Muscle layer of duodenum (tissue), 2 donors: ENCODE results near the gene SLITRK3.
"Not testable (repeated sequence)": the region's sequence is repeated elsewhere in the genome, so short reads cannot be mapped to it uniquely, and the experiment has no call there.

ENCODE experiments used
- H3K27ac ChIP-seq: one replicate; pipeline ENCODE4 v1.7.0; 2013; ENCODE audit warnings: mild to moderate bottlenecking, low read length
- H3K27me3 ChIP-seq: one replicate; pipeline ENCODE4 v1.7.0; 2013; ENCODE audit warnings: low read depth, mild to moderate bottlenecking, control low read depth, low read length
- H3K36me3 ChIP-seq, 2 donors: one replicate each; pipeline ENCODE4 v1.7.0; 2013; ENCODE audit warnings: low read length in 2 of 2, control low read depth in 1 of 2, mild to moderate bottlenecking in 1 of 2; ENCODE audit not compliant: insufficient read depth in 2 of 2, control insufficient read depth in 1 of 2
- H3K4me1 ChIP-seq, 2 donors: one replicate each; pipeline ENCODE4 v1.7.0; 2013; ENCODE audit warnings: low read length in 2 of 2, mild to moderate bottlenecking in 2 of 2, control low read depth in 1 of 2, moderate library complexity in 1 of 2; ENCODE audit not compliant: insufficient read depth in 2 of 2, control insufficient read depth in 1 of 2
- H3K4me3 ChIP-seq, 2 donors: one replicate each; pipeline ENCODE4 v1.7.0; 2013; ENCODE audit warnings: low read length in 2 of 2, low read depth in 1 of 2, mild to moderate bottlenecking in 1 of 2
- H3K9me3 ChIP-seq, 2 donors: one replicate each; pipeline ENCODE4 v1.7.0; 2013; ENCODE audit warnings: low read length in 2 of 2, control low read depth in 1 of 2, mild to moderate bottlenecking in 1 of 2; ENCODE audit not compliant: control insufficient read depth in 1 of 2
- donor health status: healthy.

SLITRK3 gene

DNA sequence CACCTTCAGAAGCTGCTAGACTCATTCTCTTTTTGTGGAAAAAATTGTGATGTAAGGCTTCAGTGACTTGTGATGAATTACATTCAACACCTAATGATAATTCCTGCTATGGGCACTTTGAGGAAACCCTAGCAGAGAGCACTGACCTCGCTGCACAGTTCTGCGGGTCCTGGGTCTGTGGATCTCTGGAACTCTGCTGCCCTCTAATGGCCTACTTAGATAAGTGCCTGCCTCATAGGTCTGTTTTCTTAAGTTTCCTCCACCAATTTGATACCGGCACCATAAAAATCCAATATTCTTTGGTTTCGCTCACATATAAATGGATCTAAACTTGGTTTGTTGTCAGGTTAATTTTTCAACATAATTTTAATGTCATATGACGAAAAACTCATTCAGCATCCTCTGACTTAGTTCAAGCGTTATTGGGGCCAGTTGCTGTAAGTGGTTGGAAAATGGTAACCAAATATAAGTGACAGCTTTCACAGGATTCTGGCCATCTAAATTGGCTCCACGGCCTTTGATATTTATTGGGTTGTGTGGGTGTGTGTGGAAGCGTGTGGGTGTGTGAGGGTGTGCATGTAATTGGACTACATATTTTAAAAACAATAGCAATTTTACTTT, 10.4 kb downstream of the SLITRK3 start:
- H3K27ac ChIP-seq = no peak overlapping the region
- H3K27me3 ChIP-seq = no peaks in the 10 kb centered on the region
- H3K4me3 ChIP-seq = no peak overlapping the region
- no peaks in the 10 kb centered on the region for H3K9me3 ChIP-seq
- no peaks in the 10 kb centered on the region for H3K4me1 ChIP-seq
- H3K36me3 ChIP-seq = no peaks in the 10 kb centered on the region

DNA sequence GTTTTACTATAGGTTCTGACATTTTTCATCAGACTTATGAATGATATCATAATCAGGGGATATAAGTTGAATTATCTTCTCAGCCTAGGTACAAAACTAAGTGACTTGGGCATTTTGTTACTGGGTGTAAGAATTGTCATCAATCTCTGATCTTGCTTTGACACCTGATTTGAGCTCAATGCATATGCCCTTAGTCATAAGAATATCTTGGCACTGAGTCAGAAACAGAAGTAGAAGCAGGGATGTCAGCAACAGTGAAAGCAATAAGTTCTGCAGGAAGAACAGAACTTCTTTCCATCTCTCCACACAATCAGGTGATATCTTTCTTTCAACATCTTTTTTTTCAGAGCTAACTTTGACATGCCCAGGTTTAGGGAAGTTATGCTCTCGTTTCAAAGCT, 14.6 kb downstream of the SLITRK3 start:
- Histone ChIP-seq H3K9me3 (no peaks in the 10 kb centered on the region), H3K36me3 (no peaks in the 10 kb centered on the region), H3K27ac (no peak overlapping the region), H3K27me3 (no peaks in the 10 kb centered on the region), H3K4me1 (no peaks in the 10 kb centered on the region), H3K4me3 (no peak overlapping the region)

DNA sequence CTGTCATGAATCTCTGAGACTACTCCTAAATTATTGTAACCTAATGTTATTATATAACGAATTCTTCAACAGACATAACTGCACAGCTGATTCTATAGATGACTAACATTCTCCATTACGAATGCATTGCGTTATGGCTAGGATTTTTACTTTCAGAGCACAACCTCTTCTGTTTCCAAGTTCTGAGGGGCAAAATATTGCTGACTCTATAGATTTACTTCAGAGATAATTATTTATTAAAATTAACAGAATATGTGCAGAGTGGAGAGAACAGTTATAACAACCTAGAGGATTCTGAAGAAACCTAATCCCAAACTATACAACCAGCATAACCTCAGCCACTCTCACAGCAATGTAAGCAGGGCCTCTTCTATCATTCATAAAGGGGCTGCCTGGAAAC, 25.9 kb downstream of the SLITRK3 start:
- Histone ChIP-seq H3K27me3 (no peaks in the 10 kb centered on the region), H3K4me3 (no peak overlapping the region), H3K9me3 (no peaks in the 10 kb centered on the region), H3K36me3 (no peaks in the 10 kb centered on the region), H3K27ac (no peak overlapping the region), H3K4me1 (no peaks in the 10 kb centered on the region)

DNA sequence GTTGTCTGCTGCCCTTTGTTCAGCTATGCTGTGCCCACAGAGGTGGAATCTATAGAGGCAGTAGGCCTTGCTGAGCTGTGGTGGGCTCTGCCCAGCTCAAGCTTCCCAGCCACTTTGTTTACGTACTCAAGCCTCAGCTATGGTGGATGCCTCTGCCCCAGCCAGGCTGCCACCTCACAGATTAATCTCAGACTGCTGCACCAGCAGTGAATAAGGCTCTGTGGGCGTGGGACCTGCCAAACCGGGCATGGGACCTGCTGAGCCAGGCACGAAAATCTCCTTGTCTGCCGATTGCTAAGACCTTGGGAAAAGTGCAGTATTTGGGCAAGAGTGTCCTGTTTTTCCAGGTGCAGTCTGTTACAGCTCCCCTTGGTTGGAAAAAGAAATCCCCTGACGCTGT, 26.8 kb downstream of the SLITRK3 start:
- Histone ChIP-seq H3K27me3 (no peaks in the 10 kb centered on the region), H3K4me3 (no peak overlapping the region), H3K9me3 (no peaks in the 10 kb centered on the region), H3K27ac (no peak overlapping the region), H3K36me3 (no peaks in the 10 kb centered on the region), H3K4me1 (no peaks in the 10 kb centered on the region)

DNA sequence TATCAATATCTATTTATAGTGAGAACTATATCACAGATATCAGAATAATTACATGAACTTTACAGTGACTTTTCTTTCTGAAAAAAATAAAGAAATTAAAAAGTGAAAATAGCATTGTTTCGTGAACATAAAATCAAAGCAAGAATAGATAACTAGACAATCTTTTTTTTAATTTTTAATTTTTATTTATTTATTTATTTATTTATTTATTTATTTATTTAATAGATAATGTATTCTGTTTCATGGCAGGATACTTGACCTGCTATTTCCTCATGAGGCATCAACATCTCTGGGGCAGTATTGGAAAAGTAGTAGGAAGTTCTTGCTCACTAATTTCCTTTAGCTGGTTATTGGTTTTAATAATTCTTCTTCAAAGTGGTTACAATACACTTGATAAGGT, 33.3 kb downstream of the SLITRK3 start:
- Histone ChIP-seq H3K4me3 (no peak overlapping the region), H3K27me3 (no peaks in the 10 kb centered on the region), H3K27ac (no peak overlapping the region), H3K9me3 (peaks cover 0 to 2% of the 10 kb centered on the region in 2 donors), H3K4me1 (no peaks in the 10 kb centered on the region), H3K36me3 (no peaks in the 10 kb centered on the region)

DNA sequence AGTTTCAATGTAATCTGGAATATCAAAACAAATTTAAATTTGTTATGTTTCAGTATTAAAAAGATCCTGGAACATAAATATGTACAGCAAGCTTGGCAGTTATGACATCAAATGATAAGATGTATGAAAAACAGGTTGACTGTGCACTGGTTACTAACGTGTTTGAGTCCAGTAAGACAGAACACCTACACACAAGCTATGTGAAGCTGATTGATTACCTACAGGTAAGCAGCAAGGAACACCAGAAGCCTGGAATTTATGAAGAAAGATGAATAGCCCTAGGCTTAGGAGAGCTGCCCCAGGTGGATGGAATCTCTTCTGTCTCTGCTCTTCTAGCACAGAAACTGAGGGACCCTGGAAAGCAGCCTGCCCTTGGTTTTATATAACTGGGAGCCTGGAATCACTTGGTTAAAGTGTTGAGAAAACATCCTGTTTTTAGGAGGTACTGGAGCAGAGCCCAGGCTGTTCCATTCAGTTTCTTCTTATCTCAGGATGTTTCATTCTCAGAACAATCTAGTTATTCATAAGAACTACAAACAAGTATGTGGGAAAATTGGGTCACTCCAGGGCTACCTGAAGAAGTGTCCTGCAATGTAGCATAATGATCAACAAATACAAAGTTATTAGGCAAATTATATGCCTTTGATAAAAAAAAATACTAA, 36.3 kb downstream of the SLITRK3 start:
- no peaks in the 10 kb centered on the region for H3K27me3 ChIP-seq
- H3K4me1 ChIP-seq = no peaks in the 10 kb centered on the region
- H3K36me3 ChIP-seq = no peaks in the 10 kb centered on the region
- no peak overlapping the region for H3K4me3 ChIP-seq
- no peak overlapping the region for H3K27ac ChIP-seq
- peaks cover 0 to 2% of the 10 kb centered on the region in 2 donors for H3K9me3 ChIP-seq

DNA sequence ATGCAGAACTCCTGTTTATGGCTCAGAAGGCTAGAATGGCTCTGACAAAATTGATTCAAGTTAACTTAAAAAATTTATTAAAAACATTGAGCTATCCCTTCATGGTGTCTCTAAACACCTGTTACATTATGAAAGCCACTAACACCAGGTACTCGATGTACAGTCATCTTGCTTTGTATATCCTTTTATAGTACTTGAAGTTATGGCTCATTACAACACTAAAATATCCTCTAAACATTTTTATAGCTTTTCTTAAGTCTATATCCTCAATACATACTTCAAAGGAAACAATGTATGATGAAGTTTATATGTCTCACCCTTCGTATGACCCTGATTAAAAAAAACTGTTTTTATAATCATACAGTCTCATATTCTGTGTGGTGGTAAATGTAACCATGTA, 38.2 kb downstream of the SLITRK3 start:
- no peak overlapping the region for H3K27ac ChIP-seq
- no peaks in the 10 kb centered on the region for H3K9me3 ChIP-seq
- H3K4me3 ChIP-seq = no peak overlapping the region
- no peaks in the 10 kb centered on the region for H3K4me1 ChIP-seq
- H3K27me3 ChIP-seq = no peaks in the 10 kb centered on the region
- no peaks in the 10 kb centered on the region for H3K36me3 ChIP-seq

DNA sequence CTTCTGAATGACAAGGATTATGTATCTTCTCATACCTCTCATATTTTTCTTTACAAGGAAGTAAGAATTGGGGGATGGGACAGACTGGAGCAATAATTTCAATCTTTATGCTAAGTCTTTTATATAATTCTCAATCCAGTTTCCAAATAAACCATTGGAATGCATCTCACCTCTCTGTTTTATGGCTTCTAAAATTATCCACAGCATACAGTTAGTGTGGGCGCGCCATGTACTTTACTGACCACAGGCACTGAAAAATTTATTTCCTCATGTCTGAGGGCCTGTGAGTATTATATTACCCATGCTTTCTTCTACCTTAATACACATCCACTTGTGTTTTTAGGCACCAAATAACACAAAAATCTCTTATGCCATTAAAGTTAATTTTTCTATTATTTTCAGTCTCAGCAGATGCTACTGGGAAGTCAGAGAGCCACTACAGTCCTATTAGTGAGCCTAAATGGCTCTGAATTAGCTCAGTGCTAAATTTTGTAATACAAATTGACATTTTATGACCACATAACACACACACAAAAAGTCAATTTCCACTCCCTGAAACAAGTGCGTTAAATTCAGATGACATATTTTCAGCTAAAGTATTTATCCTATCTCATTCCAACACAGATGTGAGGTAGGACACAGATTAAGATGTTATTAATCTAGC, 39.3 kb downstream of the SLITRK3 start:
- no peaks in the 10 kb centered on the region for H3K27me3 ChIP-seq
- H3K4me3 ChIP-seq = no peak overlapping the region
- H3K27ac ChIP-seq = no peak overlapping the region
- no peaks in the 10 kb centered on the region for H3K36me3 ChIP-seq
- no peaks in the 10 kb centered on the region for H3K4me1 ChIP-seq
- no peaks in the 10 kb centered on the region for H3K9me3 ChIP-seq

DNA sequence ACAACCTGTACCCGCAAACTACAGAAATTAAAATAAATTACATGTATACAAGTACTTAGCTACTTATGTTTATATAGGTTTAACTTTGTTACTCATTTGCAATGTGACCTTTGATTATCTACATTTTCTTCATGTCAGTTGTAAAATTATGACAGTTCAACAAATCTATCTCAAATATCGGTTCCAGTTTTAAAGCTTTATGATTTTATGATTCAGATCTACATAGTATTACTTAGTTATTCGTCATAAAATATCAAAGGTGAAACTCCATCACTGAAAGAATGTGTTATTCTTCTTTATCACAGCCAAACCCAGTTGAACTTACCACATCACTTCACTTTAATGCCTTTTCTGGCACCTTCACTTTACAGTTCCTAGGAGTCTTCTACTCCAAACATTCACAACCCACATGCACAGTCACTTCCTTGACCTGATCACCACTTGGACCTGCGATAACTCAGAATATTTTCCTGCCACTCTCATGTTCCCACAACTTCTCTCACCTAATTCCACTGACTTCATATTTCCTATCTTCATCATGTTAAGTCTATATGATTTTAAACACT, 47.2 kb downstream of the SLITRK3 start:
- no peaks in the 10 kb centered on the region for H3K27me3 ChIP-seq
- no peaks in the 10 kb centered on the region for H3K4me1 ChIP-seq
- H3K9me3 ChIP-seq = no peaks in the 10 kb centered on the region
- H3K4me3 ChIP-seq = no peak overlapping the region
- no peak overlapping the region for H3K27ac ChIP-seq
- no peaks in the 10 kb centered on the region for H3K36me3 ChIP-seq

DNA sequence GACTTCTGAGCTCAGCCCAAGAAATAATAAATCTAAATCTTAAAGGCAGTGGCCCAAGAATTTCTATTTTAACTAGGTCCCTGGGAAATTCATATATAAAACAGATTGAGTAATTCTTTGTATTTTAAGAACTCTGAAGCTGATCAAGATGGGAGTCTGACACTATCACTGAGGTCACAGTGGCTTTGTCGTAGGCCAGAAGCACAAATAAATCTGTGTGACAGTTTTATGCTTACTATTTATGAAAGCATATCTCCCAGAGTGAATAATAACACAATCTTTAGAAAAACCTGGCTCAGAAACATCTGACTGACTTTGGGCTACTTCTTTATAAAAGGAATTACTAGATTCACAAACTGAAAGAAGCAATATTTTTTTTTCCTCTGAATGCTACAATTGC, 51.9 kb downstream of the SLITRK3 start:
- Histone ChIP-seq H3K36me3 (no peaks in the 10 kb centered on the region), H3K9me3 (no peaks in the 10 kb centered on the region), H3K27ac (no peak overlapping the region), H3K4me1 (no peaks in the 10 kb centered on the region), H3K4me3 (no peak overlapping the region), H3K27me3 (no peaks in the 10 kb centered on the region)

DNA sequence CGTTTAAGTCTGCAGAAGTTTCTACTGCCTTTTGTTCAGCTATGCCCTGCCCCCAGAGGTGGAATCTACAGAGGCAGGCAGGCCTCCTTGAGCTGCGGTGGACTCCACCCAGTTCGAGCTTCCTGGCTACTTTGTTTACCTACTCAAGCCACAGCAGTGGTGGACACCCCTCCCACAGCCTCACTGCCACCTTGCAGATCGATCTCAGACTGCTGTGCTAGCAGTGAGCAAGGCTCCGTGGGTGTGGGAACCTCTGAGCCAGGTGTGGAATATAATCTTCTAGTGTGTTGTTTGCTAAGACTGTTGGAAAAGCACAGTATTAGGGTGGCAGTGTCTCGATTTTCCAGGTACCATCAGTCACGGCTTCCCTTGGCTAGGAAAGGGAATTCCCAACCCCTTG, 56.3 kb downstream of the SLITRK3 start:
- not testable (repeated sequence) for H3K4me1 ChIP-seq, H3K9me3 ChIP-seq

More for the DNA sequence above, 56.3 kb downstream of the SLITRK3 start:
- not testable (repeated sequence) for H3K27ac ChIP-seq, H3K36me3 ChIP-seq, H3K4me3 ChIP-seq, H3K27me3 ChIP-seq
